HG03060 (cell line): ENCODE results near the gene NEGR1.

Source experiments
- ATAC-seq: cut with Tn5 transposase; IDR thresholded peaks from one replicate; pipeline ENCODE4 v1.9.1; 2021; ENCODE audit warnings: low read depth, moderate number of reproducible peaks; ENCODE audit not compliant: unreplicated experiment

The NEGR1 gene

DNA sequence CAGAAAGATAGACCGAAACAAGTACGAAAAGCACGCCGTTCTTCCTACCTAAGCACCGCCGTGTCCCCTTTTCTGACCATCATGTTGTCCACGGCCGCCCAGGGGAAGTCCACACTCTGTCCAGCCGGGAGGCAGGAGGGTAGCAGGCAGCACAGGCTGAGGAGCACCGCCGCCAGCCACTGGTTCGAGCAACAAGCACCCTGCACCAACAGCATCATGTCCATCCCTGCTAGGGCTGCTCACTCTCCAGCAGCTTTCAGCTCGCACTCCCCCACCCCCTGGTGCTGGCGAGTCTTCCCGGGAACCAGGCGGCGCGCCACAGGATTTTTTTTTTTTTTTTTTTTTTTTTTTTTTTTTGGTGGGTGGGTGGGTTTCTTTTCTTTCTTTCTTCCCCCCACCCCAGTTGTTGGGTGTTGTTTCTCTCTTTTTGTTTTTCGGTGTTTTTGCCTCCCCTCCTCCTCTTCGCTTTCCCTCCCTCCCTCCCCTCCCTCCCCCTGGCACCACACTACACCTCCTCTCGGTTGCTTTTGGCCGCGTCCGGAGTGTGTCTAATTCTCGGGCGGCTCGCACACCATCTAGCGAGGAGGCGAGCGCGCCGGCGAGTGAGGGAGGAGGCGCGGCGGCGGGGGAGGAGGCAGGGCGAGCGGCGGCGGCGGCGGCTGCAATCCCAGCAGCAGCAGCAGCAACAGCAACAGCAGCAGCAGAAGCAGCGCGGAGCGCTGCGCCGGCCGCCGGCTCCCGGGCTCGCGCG lies at the start of gene NEGR1:
Gene NEGR1 (minus strand): TSS at position 269 of the 751 bp plus-strand sequence.
- peak; percentile 34 for ATAC-seq

DNA sequence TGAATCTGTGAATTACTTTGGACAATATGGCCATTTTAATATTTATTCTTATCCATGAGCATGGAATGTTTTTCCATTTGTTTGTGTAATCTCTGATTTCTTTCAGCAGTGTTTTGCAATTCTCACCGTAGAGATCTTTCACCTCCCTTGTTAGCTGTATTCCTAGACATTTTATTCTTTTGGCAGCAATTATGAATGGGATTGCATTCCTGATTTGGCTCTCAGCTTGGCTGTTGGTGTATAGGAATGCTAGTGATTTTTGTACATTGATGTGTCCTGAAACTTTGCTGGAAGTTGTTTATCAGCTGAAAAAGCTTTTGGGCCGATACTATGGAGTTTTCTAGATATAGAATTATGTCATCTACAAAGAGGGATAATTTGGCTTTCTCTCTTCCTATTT lies 44.2 kb upstream of the NEGR1 start:
- no peak for ATAC-seq

GRCh38 chr1:72324451-72324850 lies 42.1 kb upstream of the NEGR1 start:
- ATAC-seq, result no peak

- ATAC-seq, result no peak
Measured at GRCh38 chr1:72322910-72323309, 40.6 kb upstream of the NEGR1 start.

DNA sequence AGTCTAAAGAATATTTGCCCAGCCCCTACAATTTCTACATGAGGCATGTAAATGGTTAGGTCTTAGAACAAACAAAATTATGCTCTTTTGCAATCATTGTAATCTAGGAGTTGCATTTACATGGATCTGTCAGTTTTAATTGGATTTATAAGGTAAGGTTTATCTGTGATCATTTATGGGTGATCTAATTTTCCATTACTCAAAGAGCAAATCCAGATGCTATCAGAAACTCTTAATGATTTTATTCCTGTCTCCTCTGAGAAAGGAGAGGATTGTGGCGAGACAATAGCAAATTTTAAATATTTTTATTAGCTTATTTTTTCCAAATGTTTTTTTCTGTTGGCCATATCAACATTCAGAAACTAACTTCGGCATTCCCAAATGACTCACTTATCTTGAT lies 14.2 kb upstream of the NEGR1 start:
- no peak for ATAC-seq

- ATAC-seq, result no peak
Measured at GRCh38 chr1:72288886-72289285, 6.5 kb upstream of the NEGR1 start.

GRCh38 chr1:72286401-72286800 lies 4.1 kb upstream of the NEGR1 start:
- ATAC-seq, result no peak

DNA sequence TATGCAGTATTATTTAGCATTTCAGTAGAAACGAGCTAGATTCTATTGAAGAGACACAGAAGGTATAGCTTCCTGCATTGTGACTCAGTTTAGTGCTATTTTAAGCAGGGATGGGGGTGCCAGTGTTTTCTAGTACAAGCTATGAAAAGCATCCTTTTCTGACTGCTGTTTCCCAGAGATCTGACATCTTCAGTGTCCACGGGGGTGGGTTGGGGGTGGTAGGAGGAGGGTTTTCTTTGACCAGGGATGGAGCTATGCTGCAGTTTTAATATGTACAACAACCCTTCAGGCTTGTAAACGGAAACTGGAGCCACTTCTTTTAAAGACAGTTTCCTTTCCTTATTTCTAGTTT lies 2.7 kb upstream of the NEGR1 start:
- no peak for ATAC-seq

GRCh38 chr1:72284348-72285073 lies 2.2 kb upstream of the NEGR1 start:
- ATAC-seq, result peak; percentile 80

DNA sequence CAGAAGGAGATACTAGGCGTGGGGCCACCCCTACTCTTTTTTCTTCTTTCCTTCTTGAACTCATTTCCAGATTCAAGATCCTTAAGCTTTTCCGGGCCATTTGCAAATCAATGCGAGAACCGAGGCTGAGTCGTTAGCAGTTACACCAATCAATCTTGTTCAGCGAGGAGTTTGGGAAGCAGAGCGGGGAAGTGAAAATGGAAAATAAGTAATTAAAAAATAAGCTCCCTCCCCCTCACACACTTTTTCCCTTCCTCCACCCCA lies 1.7 kb upstream of the NEGR1 start:
- ATAC-seq, result no peak

GRCh38 chr1:72283307-72284083 lies 1.2 kb upstream of the NEGR1 start:
- no peak for ATAC-seq

GRCh38 chr1:72283022-72283306 lies 625 bp upstream of the NEGR1 start:
- ATAC-seq, result no peak

- ATAC-seq, result no peak
Measured at GRCh38 chr1:72281637-72282270, 585 bp downstream of the NEGR1 start.

DNA sequence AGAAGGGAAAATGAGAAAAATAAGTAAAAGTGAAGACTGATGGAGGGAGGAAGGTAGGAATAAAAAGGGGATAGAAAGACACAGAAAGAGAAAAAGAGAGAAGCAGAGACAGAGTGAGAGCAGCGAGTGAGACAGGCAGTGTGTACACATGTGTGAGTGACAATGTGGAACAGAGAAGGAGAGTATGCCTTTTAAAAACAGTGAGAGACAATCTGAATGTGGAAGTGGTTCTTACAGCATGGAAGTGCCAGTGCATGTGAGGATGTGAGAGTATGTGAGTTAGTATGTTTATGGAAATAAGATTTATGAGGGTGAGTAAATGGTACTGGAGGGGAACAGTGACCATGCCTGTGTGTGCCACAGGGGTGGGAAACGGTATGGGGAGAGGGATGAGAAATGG lies 1.2 kb downstream of the NEGR1 start:
- no peak for ATAC-seq

DNA sequence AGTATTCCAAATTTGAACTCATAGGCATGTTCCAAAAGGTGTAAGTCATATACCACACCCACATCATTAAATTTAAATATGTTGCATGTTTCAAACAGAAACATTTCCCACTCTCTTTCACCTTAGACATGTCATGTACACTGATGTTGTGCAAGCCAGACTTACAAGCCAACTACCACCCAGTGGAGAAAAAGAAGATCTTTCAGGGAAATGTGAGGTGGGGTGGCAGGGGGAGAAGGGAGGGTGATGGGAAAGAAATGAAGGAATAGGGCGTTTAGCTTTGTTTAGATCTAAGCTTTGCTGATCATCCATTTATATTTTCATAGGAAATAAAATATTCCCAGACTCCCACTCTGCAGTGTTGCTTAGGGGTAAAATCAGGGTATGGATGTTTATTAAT lies 1.6 kb downstream of the NEGR1 start:
- no peak for ATAC-seq

DNA sequence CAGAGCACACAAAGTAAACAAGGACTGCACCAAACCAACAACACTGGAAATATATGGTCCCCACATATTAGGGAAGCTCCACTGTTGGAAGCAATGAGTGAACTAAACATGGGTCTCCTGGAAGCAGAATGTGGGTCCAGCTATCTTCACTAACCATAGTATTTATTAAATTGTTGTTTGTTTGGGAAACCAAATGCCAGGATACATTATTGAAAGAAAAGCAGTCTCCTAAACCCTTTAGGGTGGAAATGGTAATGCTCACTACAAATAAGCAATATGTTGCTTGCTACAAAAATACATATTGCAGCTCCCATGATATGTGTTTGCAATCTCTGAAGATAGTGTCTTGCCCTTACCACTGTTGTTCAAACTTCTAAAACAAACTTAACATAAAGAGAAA lies 2.2 kb downstream of the NEGR1 start:
- no peak for ATAC-seq

DNA sequence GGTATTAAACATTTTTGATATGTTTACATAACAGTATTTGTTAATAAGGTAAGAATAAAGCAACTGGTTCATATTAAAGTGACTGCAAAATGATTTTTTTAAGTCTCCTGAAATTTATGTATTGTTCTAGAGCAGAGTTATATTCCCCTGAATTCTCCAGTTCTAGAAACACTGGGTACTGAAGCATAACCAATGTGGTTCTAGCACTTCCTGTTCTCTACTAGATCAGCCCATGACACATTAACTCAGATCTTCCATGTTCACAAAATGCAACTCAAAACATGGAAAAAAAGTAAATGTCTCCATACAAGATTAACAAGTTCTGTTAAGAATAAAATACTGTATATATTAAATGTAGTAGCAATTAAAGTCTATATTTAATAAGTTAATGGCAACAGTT lies 3.9 kb downstream of the NEGR1 start:
- no peak for ATAC-seq

DNA sequence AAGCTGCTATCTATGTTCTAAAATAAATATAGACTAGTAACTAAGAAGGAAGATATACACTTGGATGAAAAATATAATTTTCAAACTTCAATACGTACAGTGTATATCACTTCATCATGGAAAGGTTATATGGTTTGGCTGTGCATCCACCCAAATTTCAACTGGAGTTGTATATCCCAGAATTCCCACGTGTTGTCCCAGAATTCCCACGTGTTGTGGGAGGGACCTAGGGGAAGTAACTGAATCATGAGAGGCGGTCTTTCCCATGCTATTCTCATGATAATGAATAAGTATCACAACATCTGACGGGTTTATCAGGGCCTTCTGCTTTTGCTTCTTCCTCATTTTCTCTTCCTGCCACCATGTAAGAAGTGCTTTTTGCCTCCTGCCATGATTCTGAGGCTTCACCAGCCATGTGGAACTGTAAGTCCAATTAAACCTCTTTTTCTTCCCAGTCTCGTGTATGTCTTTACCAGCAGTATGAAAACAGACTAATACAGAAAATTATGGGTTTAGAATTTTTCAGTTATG lies 10.7 kb downstream of the NEGR1 start:
- no peak for ATAC-seq

- no peak for ATAC-seq
Measured at GRCh38 chr1:72262735-72263134, 19.6 kb downstream of the NEGR1 start.

DNA sequence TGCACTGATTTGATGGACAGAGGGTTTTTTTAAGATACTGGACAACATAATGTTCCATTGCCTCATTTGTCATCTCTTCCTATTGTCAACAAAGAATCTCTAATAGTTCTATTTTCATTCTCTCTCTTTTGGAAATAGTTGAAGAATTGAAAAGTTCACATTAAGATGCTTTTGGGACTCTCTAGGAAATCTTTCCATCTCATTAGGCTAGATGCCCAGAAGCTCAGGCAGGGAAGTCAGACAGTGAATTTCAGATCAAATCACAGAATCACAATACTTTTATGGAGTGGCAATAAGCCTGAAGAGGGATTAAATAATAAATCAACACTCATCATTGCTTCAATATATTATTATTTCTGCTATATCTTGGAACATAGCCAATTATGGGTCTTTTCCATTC lies 29.2 kb downstream of the NEGR1 start:
- no peak for ATAC-seq

DNA sequence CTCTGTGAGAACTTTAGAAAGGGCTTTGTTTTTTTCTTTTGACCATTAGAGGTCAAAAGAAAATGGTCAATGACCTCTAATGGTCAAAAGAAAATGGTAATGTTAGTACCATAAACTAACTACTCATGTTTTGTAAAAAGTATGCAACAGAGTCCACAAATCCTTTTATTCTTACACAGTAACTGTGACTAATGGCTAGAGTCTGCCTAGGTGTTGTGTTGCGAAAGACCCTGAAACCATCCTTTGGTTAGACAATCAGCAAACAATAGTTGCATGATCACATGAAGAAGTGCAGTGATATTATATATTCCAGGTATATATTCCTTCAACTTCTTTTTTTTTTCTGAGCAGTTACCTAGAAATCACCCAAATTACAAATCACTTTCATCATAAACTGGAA lies 40.9 kb downstream of the NEGR1 start:
- no peak for ATAC-seq
